Nephron (organoid): ENCODE measurements around the gene FAM168A.
A peak's percentile ranks its signal among the peaks of the same experiment; 100 is the strongest.

Experiments
- H3K27ac Mint-ChIP-seq, 3 experiments: 2 replicates each; pipeline ENCODE4 v1.8.0; 2020; ENCODE audit warnings: mixed read lengths in 3 of 3, mild to moderate bottlenecking in 2 of 3, moderate library complexity in 1 of 3
- H3K27me3 Mint-ChIP-seq: 2 replicates; pipeline ENCODE4 v1.8.0; 2021; ENCODE audit warnings: low read depth, mild to moderate bottlenecking, moderate library complexity, mixed read lengths
- H3K36me3 Mint-ChIP-seq: 2 replicates; pipeline ENCODE4 v1.8.0; 2020; ENCODE audit warnings: low read depth, mixed read lengths
- H3K4me1 Mint-ChIP-seq: 2 replicates; pipeline ENCODE4 v1.8.0; 2020; ENCODE audit warnings: mixed read lengths
- H3K4me3 Mint-ChIP-seq, 3 experiments: 2 replicates each; pipeline ENCODE4 v1.8.0; 2020; ENCODE audit warnings: mild to moderate bottlenecking in 3 of 3, mixed read lengths in 3 of 3, moderate library complexity in 2 of 3
- H3K9me3 Mint-ChIP-seq: 2 replicates; pipeline ENCODE4 v1.8.0; 2020; ENCODE audit warnings: mixed read lengths
- TF ChIP-seq, protein P1 (sequence below), 3 experiments: fragments of 200-600 bp; sonication (generic); IDR thresholded peaks; one replicate each; pipeline ENCODE4 v1.5.0; 2021; ENCODE audit warnings: antibody characterized with exemption in 3 of 3; ENCODE audit not compliant: unreplicated experiment in 3 of 3

Gene FAM168A

DNA sequence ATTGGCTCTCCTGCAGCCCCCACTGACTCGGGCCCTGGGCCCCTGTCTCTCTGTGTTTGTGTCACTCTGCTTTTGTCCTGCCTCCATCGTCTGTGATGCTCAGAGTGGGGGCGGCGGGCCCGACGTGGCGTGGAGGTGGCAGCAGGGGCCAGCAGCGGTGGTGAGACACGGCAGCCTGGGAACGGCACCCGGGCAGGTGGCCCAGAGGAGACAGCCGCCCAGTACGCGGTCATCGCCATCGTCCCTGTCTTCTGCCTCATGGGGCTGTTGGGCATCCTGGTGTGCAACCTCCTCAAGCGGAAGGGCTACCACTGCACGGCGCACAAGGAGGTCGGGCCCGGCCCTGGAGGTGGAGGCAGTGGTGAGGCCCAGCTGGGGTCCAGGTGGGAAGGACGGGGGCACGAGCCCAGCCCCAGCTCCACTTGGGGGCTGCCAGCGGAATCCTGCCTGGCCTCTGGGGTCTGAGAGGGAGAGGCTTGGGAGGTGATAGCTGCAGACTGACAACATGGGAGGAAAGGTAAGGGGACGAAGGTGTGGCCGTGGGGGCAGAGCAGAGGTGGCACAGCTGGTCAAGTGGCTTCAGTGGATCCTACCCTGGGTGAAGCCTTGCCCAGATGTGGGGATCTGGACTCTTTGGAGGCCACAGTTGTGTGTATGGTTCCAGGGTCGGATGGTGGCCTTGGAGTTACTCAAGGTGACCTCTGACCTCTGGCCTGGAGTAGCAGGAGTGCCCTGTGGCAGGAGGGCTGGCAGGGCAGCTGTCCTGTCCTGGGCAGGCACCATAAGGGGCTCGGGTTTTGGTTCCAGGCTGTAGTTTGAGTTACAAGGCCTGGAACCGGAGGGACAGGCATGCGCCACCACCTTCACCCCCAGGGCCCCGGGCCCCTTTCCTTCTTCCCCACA, 205.6 kb downstream of the FAM168A start:
- Mint-ChIP-seq H3K27ac (peak overlapping the region in 1 of 3 experiments; percentile 54), H3K27me3 (peaks cover 7% of the 10 kb centered on the region), H3K4me3 (no peak overlapping the region), H3K9me3 (no peaks in the 10 kb centered on the region), H3K4me1 (peaks cover 31% of the 10 kb centered on the region), H3K36me3 (no peaks in the 10 kb centered on the region)
- TF ChIP-seq, protein P1, sequence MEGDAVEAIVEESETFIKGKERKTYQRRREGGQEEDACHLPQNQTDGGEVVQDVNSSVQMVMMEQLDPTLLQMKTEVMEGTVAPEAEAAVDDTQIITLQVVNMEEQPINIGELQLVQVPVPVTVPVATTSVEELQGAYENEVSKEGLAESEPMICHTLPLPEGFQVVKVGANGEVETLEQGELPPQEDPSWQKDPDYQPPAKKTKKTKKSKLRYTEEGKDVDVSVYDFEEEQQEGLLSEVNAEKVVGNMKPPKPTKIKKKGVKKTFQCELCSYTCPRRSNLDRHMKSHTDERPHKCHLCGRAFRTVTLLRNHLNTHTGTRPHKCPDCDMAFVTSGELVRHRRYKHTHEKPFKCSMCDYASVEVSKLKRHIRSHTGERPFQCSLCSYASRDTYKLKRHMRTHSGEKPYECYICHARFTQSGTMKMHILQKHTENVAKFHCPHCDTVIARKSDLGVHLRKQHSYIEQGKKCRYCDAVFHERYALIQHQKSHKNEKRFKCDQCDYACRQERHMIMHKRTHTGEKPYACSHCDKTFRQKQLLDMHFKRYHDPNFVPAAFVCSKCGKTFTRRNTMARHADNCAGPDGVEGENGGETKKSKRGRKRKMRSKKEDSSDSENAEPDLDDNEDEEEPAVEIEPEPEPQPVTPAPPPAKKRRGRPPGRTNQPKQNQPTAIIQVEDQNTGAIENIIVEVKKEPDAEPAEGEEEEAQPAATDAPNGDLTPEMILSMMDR (IDR thresholded peaks at IDR 0.05; ENCODE audit: unreplicated experiment in 3 of 3) = no peak

DNA sequence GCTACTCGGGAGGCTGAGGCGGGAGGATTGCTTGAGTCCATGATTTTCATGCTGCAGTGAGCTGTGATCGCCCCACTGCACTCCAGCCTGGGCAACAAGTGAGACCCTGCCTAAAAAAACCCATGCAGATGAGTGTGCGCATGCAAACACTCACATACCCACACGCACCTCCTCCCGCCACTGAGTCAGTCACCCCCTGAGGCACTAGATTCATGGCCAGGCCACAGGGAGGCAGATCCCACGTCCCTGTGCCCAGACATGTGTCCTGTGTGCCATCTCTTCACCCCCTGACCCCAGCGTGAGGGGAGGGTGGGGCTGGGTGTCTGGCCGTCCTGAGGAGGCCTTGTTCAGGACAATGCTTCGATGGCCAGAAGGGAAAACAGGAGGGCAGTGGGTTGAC, 206.2 kb downstream of the FAM168A start:
- peaks cover 4% of the 10 kb centered on the region for H3K27me3 Mint-ChIP-seq
- no peaks in the 10 kb centered on the region for H3K36me3 Mint-ChIP-seq
- H3K4me3 Mint-ChIP-seq = no peak overlapping the region
- TF ChIP-seq, protein P1 (IDR thresholded peaks at IDR 0.05; ENCODE audit: unreplicated experiment in 3 of 3) = no peak
- H3K27ac Mint-ChIP-seq = no peak overlapping the region
- no peaks in the 10 kb centered on the region for H3K9me3 Mint-ChIP-seq
- H3K4me1 Mint-ChIP-seq = peaks cover 35% of the 10 kb centered on the region

DNA sequence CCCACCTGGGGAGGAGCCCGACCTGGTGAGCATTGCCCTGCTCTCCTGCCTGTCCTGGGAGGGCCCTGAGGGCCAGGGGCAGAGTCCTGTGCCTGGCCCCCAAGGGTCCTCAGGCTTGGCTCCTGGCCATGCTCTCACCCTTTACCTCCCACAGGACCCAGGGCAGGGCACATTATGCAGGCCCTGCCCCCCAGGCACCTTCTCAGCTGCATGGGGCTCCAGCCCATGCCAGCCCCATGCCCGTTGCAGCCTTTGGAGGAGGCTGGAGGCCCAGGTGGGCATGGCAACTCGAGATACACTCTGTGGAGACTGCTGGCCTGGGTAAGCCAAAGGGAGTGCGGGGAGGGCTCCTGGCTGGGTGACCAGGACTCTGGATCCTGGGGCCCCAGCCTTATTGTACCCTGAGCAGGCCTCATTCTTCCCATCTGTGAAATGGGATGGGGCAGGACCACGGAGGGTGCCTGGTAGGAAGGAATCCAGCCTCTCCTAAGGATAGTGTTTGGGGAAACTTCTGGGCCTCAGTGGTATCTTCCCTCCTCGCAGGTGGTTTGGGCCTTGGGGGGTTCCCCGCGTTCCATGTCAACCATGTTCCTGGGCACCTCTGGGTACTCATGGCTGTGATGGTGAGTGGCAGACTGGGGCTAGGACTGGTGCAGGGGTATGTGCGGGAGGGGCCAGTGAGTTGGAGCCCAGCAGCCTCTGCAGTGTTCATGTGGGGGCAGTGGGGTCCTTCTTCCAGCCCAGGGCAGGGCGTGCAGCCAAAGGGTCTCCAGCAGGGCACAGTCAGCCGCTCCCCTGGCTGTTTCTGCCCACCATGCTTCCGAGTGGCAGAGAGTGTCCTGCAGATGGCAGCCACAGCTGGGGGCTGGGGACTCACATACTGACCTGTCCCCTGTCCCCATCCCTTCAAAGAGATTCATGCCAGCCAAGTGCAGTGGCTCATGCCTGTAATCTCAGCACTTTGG, 207.0 kb downstream of the FAM168A start:
- TF ChIP-seq, protein P1 (IDR thresholded peaks at IDR 0.05; ENCODE audit: unreplicated experiment in 3 of 3) = no peak
- Mint-ChIP-seq H3K27ac (no peak overlapping the region), H3K36me3 (no peaks in the 10 kb centered on the region), H3K27me3 (peaks cover 4% of the 10 kb centered on the region), H3K4me1 (peaks cover 35% of the 10 kb centered on the region), H3K9me3 (no peaks in the 10 kb centered on the region), H3K4me3 (no peak overlapping the region)

GRCh38 chr11:73389916-73390315, 208.0 kb downstream of the FAM168A start:
- peaks cover 4% of the 10 kb centered on the region for H3K27me3 Mint-ChIP-seq
- no peaks in the 10 kb centered on the region for H3K9me3 Mint-ChIP-seq
- TF ChIP-seq, protein P1 (IDR thresholded peaks at IDR 0.05; ENCODE audit: unreplicated experiment in 3 of 3) = no peak
- no peak overlapping the region for H3K4me3 Mint-ChIP-seq
- peaks cover 44% of the 10 kb centered on the region for H3K4me1 Mint-ChIP-seq
- peak overlapping the region in 1 of 3 experiments; percentile 15 for H3K27ac Mint-ChIP-seq
- H3K36me3 Mint-ChIP-seq = no peaks in the 10 kb centered on the region

- Mint-ChIP-seq H3K27me3 (peaks cover 4% of the 10 kb centered on the region), H3K4me1 (peaks cover 52% of the 10 kb centered on the region), H3K27ac (peak overlapping the region in 1 of 3 experiments; percentile 48), H3K36me3 (no peaks in the 10 kb centered on the region), H3K4me3 (no peak overlapping the region), H3K9me3 (no peaks in the 10 kb centered on the region)
- TF ChIP-seq, protein P1 (IDR thresholded peaks at IDR 0.05; ENCODE audit: unreplicated experiment in 3 of 3) = no peak
These were observed 208.8 kb downstream of the FAM168A start for GRCh38 chr11:73389134-73389525.
